Liver (tissue), 3 donors: ENCODE measurements around the gene RRP15.

Experiments
- EGR1 ChIP-seq, 2 donors: IDR thresholded peaks; 2 replicates each; pipeline ENCODE4 v1.6.1; 2016 to 2018; ENCODE audit warnings: antibody characterized with exemption in 2 of 2, low read depth in 2 of 2
- SP1 ChIP-seq: IDR thresholded peaks from 2 replicates; pipeline ENCODE4 v1.6.1; 2018; ENCODE audit warnings: antibody characterized with exemption, mild to moderate bottlenecking
- TF ChIP-seq, protein P1 (sequence below): fragments of 150-350 bp; IDR thresholded peaks from 2 replicates; pipeline ENCODE4 v1.5.1; 2017; ENCODE audit warnings: improper control_type of control experiment, low read depth, low read length; ENCODE audit not compliant: missing input control
- TF ChIP-seq, protein P2 (sequence below): IDR thresholded peaks from 2 replicates; pipeline ENCODE4 v1.6.1; 2016; ENCODE audit warnings: antibody characterized with exemption
- TF ChIP-seq, protein P3 (sequence below): IDR thresholded peaks from 2 replicates; pipeline ENCODE4 v1.6.1; 2016; ENCODE audit warnings: antibody characterized with exemption
- donor health status: healthy.
- donor health status: healthy.

DNA sequence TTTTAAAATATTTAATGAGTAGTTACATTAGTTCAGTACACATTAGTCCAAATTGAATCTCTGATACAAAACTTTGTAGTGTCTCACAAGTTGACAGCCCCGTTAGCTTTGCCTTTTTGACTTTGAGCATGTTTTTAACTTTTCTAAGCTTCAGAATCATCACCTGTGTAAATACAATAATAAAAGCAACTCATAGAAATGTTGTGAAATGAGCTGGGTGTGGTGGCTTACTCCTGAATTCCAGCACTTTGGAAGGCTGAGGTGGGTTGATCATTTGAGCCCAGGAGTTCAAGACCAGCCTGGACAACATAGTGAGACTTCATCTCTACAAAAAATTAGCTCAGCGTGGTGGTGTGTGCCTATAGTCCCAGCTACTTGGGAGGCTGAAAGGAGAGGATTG, 11.1 kb downstream of the RRP15 start:
- TF ChIP-seq, protein P1, sequence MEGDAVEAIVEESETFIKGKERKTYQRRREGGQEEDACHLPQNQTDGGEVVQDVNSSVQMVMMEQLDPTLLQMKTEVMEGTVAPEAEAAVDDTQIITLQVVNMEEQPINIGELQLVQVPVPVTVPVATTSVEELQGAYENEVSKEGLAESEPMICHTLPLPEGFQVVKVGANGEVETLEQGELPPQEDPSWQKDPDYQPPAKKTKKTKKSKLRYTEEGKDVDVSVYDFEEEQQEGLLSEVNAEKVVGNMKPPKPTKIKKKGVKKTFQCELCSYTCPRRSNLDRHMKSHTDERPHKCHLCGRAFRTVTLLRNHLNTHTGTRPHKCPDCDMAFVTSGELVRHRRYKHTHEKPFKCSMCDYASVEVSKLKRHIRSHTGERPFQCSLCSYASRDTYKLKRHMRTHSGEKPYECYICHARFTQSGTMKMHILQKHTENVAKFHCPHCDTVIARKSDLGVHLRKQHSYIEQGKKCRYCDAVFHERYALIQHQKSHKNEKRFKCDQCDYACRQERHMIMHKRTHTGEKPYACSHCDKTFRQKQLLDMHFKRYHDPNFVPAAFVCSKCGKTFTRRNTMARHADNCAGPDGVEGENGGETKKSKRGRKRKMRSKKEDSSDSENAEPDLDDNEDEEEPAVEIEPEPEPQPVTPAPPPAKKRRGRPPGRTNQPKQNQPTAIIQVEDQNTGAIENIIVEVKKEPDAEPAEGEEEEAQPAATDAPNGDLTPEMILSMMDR, result no peak
- TF ChIP-seq, protein P2, sequence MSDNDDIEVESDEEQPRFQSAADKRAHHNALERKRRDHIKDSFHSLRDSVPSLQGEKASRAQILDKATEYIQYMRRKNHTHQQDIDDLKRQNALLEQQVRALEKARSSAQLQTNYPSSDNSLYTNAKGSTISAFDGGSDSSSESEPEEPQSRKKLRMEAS, result no peak
- TF ChIP-seq SP1 (no peak), EGR1 (IDR thresholded peaks at IDR 0.05; ENCODE audit: low read depth in 2 of 2) (no peak)
- TF ChIP-seq, protein P3, sequence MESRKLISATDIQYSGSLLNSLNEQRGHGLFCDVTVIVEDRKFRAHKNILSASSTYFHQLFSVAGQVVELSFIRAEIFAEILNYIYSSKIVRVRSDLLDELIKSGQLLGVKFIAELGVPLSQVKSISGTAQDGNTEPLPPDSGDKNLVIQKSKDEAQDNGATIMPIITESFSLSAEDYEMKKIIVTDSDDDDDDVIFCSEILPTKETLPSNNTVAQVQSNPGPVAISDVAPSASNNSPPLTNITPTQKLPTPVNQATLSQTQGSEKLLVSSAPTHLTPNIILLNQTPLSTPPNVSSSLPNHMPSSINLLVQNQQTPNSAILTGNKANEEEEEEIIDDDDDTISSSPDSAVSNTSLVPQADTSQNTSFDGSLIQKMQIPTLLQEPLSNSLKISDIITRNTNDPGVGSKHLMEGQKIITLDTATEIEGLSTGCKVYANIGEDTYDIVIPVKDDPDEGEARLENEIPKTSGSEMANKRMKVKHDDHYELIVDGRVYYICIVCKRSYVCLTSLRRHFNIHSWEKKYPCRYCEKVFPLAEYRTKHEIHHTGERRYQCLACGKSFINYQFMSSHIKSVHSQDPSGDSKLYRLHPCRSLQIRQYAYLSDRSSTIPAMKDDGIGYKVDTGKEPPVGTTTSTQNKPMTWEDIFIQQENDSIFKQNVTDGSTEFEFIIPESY, result no peak
